Heart left ventricle (tissue), 16 donors: Measurements from ENCODE around the gene THADA. TPM values are rescaled to one million over a fixed set of nuclear protein-coding genes. Genes with fewer than 3 reads are reported as not detected.
"Not testable (repeated sequence)": the region's sequence is repeated elsewhere in the genome, so short reads cannot be mapped to it uniquely, and the experiment has no call there.

Experiments
- ATAC-seq, 4 donors: fragments of 200-7000 bp; cut with Tn5 transposase; one replicate each; pipeline ENCODE4 v1.9.1; 2020 to 2022; ENCODE audit warnings: moderate library complexity in 4 of 4, mild to moderate bottlenecking in 3 of 4, moderate number of reproducible peaks in 1 of 4
- DNase-seq, 5 donors: peaks; one replicate each; pipeline ENCODE4 v3.0.0-alpha.2; 2020
- H3K27ac ChIP-seq, 12 donors: fragments of 200-600 bp; sonication (generic) in 4 of 12; one replicate each; pipeline versions ENCODE4 v1.5.0 to v1.8.0; 2016 to 2022; ENCODE audit warnings: mild to moderate bottlenecking in 2 of 12
- H3K27me3 ChIP-seq, 9 donors: fragments of 200-600 bp; sonication (generic) in 2 of 9; one replicate each; pipeline versions ENCODE4 v1.5.1 to v1.8.0; 2016 to 2022; ENCODE audit warnings: mild to moderate bottlenecking in 3 of 9
- H3K36me3 ChIP-seq, 9 donors: fragments of 200-600 bp; sonication (generic) in 2 of 9; one replicate each; pipeline versions ENCODE4 v1.5.0 to v1.8.0; 2018 to 2022; ENCODE audit warnings: mild to moderate bottlenecking in 2 of 9
- H3K4me1 ChIP-seq, 12 donors: fragments of 200-600 bp; sonication (generic) in 4 of 12; one replicate each; pipeline versions ENCODE4 v1.5.0 to v1.8.0; 2016 to 2022; ENCODE audit warnings: mild to moderate bottlenecking in 3 of 12
- H3K4me3 ChIP-seq, 12 donors: fragments of 200-600 bp; sonication (generic) in 4 of 12; one replicate each; pipeline versions ENCODE4 v1.5.0 to v1.8.0; 2017 to 2022; ENCODE audit warnings: mild to moderate bottlenecking in 9 of 12, moderate library complexity in 4 of 12
- H3K9me3 ChIP-seq, 12 donors: fragments of 200-600 bp; sonication (generic) in 4 of 12; one replicate each; pipeline versions ENCODE4 v1.5.0 to v1.8.0; 2016 to 2022; ENCODE audit warnings: mild to moderate bottlenecking in 1 of 12
- POLR2A ChIP-seq, 2 donors: fragments of 450-650 bp; IDR thresholded peaks; one replicate each; pipeline ENCODE4 v1.6.1; 2017; ENCODE audit warnings: antibody characterized with exemption in 2 of 2, mild to moderate bottlenecking in 2 of 2, moderate library complexity in 2 of 2
- WGBS, 4 donors: extraction: QIAGEN DNeasy Blood & Tissue Kit in 2 of 4; methylation state at CpG; one replicate each; pipeline versions ENCODE4 v1.1.5 to v1.1.7; 2013 to 2018; 5-methylcytosine and 5-hydroxymethylcytosine counted together
- intact Hi-C, 10 donors: fragments of 100-400 bp; cut with DNase I; formaldehyde crosslinking; loops; one replicate each; pipeline versions ENCODE4 v1.11.1 to v1.14.2; 2022
- polyA plus RNA-seq, 2 donors: library from polyadenylated mRNA; stranded (reverse); fragments of 200-250 nt; gene quantifications; one replicate each; pipeline ENCODE4 v1.2.3, GENCODE V29; 2013
- total RNA-seq, 9 donors: library from RNA; depleted of rRNA in 2 of 9; stranded (reverse); fragments of >200 nt in 2 of 9; fragmentation: NEBNext Ultra II Directional in 3 of 9; extraction: Animal tissue kit (Norgen Biotek cat#: 25700) in 3 of 9; gene quantifications; one replicate each; pipeline versions ENCODE4 v1.1.0 to v1.2.4, GENCODE V29; 2016 to 2023
- TF ChIP-seq, protein P1 (sequence below), 12 donors: fragments of 200-600 bp; sonication (generic) in 4 of 12; IDR thresholded peaks; one replicate each; pipeline versions ENCODE4 v1.5.0 to v1.8.0; 2018 to 2022; ENCODE audit warnings: antibody characterized with exemption in 12 of 12, mild to moderate bottlenecking in 5 of 12
- donor health status: ischemic (EF 13 %, LVEDD 7.1; RV severe dilation, severe dysfunction).
- donor health status: healthy with polysubstance abuse.
- donor health status: DM: no; HTN: yes; CAD: no.
- donor health status: DM: no; HTN: no; CAD: no.
- donor health status: ischemic (EF 25% LVEDD 6.9; RV normal size, moderate dysfunction).
- donor health status: ischemic (EF 25% LVEDD 5.7; RV mildly dilated, moderate dysfunction).
- donor health status: healthy.
- donor health status: DM: yes; HTN: yes; CAD: no.
- donor health status: ischemic (EF 35%, LVEDD 5.7; RV mildly dilated, moderate dysfunction).
- donor health status: nonischemic (EF 11% LVEDD 7.7; RV severe dilation, severe dysfunction).
- donor health status: DM: yes; HTN: yes; CAD: no.
- donor health status: PGD.
- donor health status: ischemic (EF 29% LVEDD 5.4; RV normal size, mild dysfunction).
- donor health status: nonischemic (EF 23%, LVEDD 6.1; RV moderate dilation, normal function).

The THADA gene
- total and polyA plus RNA-seq, 11 donors = 6.8 to 21.4 (median 13.0) TPM

DNA sequence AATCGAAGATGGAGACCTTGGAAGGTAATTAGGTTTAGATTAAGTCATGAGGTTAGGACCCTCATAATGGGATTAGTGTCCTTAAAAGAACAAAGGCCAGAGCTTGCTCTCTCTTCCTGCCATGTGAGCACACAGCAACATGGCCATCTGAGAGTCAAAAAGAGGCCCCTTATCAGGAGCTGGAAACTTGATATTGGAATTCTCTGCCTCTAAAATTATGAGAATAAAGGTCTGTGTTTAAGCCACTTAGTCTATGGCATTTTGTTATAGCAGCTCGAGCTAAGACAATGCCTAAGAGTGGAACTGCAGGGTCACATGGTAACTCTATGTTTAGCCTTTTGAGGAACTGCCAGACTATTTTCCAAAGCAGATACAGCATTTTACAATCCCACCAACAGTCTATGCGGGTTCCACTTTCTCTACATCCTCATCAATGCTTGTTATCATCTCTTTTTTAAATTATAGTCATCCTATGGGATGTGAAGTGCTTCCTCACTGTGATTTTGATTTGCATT, 42.4 kb downstream of the THADA start:
- Histone ChIP-seq H3K27me3 (no peaks in the 10 kb centered on the region), H3K9me3 (no peaks in the 10 kb centered on the region), H3K27ac (no peak overlapping the region), H3K36me3 (peaks cover 0 to 99% (median 72%) of the 10 kb centered on the region in 9 donors), H3K4me3 (no peak overlapping the region), H3K4me1 (peaks cover 0 to 8% (median 0%) of the 10 kb centered on the region in 12 donors)
- 53 to 59% (median 57%) methylated on average over 3 of the region's 3 CpGs for WGBS, 4 donors
- no peak for TF ChIP-seq POLR2A (IDR thresholded peaks at IDR 0.05)
- TF ChIP-seq, protein P1, sequence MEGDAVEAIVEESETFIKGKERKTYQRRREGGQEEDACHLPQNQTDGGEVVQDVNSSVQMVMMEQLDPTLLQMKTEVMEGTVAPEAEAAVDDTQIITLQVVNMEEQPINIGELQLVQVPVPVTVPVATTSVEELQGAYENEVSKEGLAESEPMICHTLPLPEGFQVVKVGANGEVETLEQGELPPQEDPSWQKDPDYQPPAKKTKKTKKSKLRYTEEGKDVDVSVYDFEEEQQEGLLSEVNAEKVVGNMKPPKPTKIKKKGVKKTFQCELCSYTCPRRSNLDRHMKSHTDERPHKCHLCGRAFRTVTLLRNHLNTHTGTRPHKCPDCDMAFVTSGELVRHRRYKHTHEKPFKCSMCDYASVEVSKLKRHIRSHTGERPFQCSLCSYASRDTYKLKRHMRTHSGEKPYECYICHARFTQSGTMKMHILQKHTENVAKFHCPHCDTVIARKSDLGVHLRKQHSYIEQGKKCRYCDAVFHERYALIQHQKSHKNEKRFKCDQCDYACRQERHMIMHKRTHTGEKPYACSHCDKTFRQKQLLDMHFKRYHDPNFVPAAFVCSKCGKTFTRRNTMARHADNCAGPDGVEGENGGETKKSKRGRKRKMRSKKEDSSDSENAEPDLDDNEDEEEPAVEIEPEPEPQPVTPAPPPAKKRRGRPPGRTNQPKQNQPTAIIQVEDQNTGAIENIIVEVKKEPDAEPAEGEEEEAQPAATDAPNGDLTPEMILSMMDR (IDR thresholded peaks at IDR 0.05) = no peak
- no peak for DNase-seq
- ATAC-seq = peak in 3 of 4 donors; percentile 47 to 66 (median 59)
- intact Hi-C loops = no loop called here

DNA sequence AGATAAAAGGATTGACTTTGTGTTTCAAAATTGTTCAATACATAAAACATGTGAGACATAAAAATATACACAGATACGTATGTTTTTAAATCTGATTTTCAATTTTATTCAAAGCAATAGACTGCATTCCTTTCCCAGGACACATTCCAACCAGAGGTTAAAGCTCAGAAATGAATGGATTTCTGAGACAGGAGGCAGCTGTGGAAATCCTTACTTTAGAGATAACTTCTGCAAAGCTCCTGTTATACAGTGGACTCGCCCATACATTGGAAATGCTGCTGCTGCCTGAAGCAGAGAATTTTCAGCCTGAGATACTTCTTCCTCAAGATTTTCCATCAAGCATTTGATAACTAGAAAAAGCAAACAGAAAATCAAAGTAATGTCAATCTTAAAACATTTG, 43.8 kb downstream of the THADA start:
- Histone ChIP-seq H3K4me1 (peaks cover 0 to 8% (median 0%) of the 10 kb centered on the region in 12 donors), H3K36me3 (peaks cover 0 to 87% (median 61%) of the 10 kb centered on the region in 9 donors), H3K4me3 (no peak overlapping the region), H3K9me3 (no peaks in the 10 kb centered on the region), H3K27ac (no peak overlapping the region), H3K27me3 (no peaks in the 10 kb centered on the region)
- 87 to 95% (median 92%) methylated on average over 2 of the region's 2 CpGs for WGBS, 4 donors
- intact Hi-C loops = no loop called here
- no peak for DNase-seq
- ATAC-seq = no peak
- TF ChIP-seq, protein P1 (IDR thresholded peaks at IDR 0.05) = no peak
- no peak for TF ChIP-seq POLR2A (IDR thresholded peaks at IDR 0.05)

DNA sequence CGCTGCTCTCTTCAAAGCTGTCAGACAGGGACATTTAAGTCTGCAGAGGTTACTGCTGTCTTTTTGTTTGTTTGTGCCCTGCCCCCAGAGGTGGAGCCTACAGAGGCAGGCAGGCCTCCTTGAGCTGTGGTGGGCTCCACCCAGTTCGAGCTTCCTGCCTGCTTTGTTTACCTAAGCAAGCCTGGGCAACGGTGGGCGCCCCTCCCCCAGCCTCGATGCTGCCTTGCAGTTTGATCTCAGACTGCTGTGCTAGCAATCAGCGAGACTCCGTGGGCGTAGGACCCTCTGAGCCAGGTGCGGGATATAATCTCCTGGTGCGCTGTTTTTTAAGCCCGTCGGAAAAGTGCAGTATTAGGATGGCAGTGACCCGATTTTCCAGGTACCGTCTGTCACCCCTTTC, 47.5 kb downstream of the THADA start:
- WGBS, 4 donors = 94 to 98% (median 97%) methylated on average over 7 to 14 of the region's 14 CpGs
- H3K27ac ChIP-seq, H3K9me3 ChIP-seq, DNase-seq, ATAC-seq, H3K27me3 ChIP-seq, H3K4me3 ChIP-seq, H3K4me1 ChIP-seq: not testable (repeated sequence)
- intact Hi-C loops = loop anchor here in 2 of 10 donors (10.0 kb wide), 2 partner anchors 314 to 604 kb away; no protein-coding TSS in a partner anchor
- peaks cover 0 to 51% (median 43%) of the 10 kb centered on the region in 9 donors for H3K36me3 ChIP-seq

DNA sequence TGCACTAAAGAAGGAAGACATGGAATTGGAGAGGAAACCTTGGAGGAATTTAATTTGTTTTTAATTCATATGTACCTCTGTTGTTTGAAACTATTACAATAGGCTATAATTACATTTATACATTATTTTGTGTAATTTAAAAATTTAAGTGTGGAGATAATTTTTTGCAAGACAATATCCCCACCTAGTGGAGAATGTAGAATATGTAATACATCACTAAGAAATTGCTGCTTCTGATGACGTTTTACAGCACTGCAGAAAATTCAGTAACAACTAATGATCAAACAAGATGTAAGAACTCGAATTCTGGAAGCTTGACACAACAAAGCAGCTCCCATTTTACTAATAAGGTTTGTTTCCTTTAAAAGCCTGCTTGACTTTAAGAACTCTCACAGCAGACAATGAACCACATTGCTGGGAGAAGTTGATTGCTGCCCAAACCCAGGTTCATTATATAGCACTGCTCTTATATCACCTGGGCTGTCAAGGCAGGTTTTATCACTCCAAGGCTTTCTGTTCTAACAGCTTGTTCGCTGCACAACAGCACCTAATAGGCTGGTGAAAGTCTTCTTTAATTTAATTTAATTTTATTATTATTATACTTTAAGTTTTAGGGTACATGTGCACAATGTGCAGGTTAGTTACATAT, 53.4 kb downstream of the THADA start:
- no peak for TF ChIP-seq POLR2A (IDR thresholded peaks at IDR 0.05)
- TF ChIP-seq, protein P1 (IDR thresholded peaks at IDR 0.05) = peak; percentile 50 to 74 (median 60)
- H3K27ac ChIP-seq = peak overlapping the region in 1 of 12 donors; percentile 62
- no peak overlapping the region for H3K4me3 ChIP-seq
- intact Hi-C loops = loop anchor here in 8 of 10 donors (2.0 to 10.0 kb wide), 7 partner anchors 308 to 715 kb away; partner anchors contain the start of gene ZFP36L2 (in 1 of the 8)
- ATAC-seq (peak in 1 of 4 donors; percentile 33), DNase-seq (no peak)
- 23 to 24% (median 24%) methylated on average over 3 of the region's 3 CpGs for WGBS, 4 donors
- peaks cover 0 to 25% (median 0%) of the 10 kb centered on the region in 9 donors for H3K36me3 ChIP-seq
- H3K27me3 ChIP-seq = no peaks in the 10 kb centered on the region
- H3K9me3 ChIP-seq = no peaks in the 10 kb centered on the region
- peaks cover 0 to 28% (median 2%) of the 10 kb centered on the region in 12 donors for H3K4me1 ChIP-seq
